ENCODE measurements around the gene DHRS4. TPM values are rescaled to one million over a fixed set of nuclear protein-coding genes. Genes with fewer than 3 reads are reported as not detected.

The DHRS4 gene
- 17.8 and 22.5 TPM in 2 replicates for total RNA-seq

- peak; percentile 74 for DNase-seq (ENCODE audit: low spot score)
- Mint-ChIP-seq H3K4me3 (ENCODE audit: low read depth) (peak within 1 kb of the TSS; percentile 94), H3K9me3 (peaks cover 3% of the 10 kb centered on the region), H3K27ac (peak within 1 kb of the TSS; percentile 78), H3K27me3 (ENCODE audit: low read depth) (no peaks in the 10 kb centered on the region), H3K36me3 (ENCODE audit: low read depth) (peaks cover 7% of the 10 kb centered on the region), H3K4me1 (ENCODE audit: low read depth) (peaks cover 16% of the 10 kb centered on the region)
- intact Hi-C loops (cut with micrococcal nuclease): loop anchor here (2.0 to 10.0 kb wide), 3 partner anchors 61 to 386 kb away; partner anchors contain the start of gene AP1G2
Observed at GRCh38 chr14:23953464-23954278, at the start of gene DHRS4. TSS of gene DHRS4 (plus strand) at chr14:23953770. CDS start at chr14:23953789, 19 bp downstream.

- no peak for DNase-seq (ENCODE audit: low spot score)
- no peaks in the 10 kb centered on the region for H3K9me3 Mint-ChIP-seq
- intact Hi-C loops (cut with micrococcal nuclease): loop anchor here (1.0 to 5.0 kb wide), 3 partner anchors 183 to 323 kb away; no protein-coding TSS in a partner anchor
- H3K4me3 Mint-ChIP-seq (ENCODE audit: low read depth): no peak overlapping the region
- no peak overlapping the region for H3K27ac Mint-ChIP-seq
- no peaks in the 10 kb centered on the region for H3K36me3 Mint-ChIP-seq (ENCODE audit: low read depth)
- peaks cover 7% of the 10 kb centered on the region for H3K4me1 Mint-ChIP-seq (ENCODE audit: low read depth)
- H3K27me3 Mint-ChIP-seq (ENCODE audit: low read depth): no peaks in the 10 kb centered on the region
Observed at GRCh38 chr14:23910101-23910875, 43.3 kb upstream of the DHRS4 start.

GRCh38 chr14:23910876-23911210, 42.7 kb upstream of the DHRS4 start:
- peaks cover 7% of the 10 kb centered on the region for H3K4me1 Mint-ChIP-seq (ENCODE audit: low read depth)
- no peak overlapping the region for H3K4me3 Mint-ChIP-seq (ENCODE audit: low read depth)
- H3K36me3 Mint-ChIP-seq (ENCODE audit: low read depth): no peaks in the 10 kb centered on the region
- no peaks in the 10 kb centered on the region for H3K27me3 Mint-ChIP-seq (ENCODE audit: low read depth)
- no peak overlapping the region for H3K27ac Mint-ChIP-seq
- no peaks in the 10 kb centered on the region for H3K9me3 Mint-ChIP-seq
- no peak for DNase-seq (ENCODE audit: low spot score)
- intact Hi-C loops (cut with micrococcal nuclease): loop anchor here (1.0 to 5.0 kb wide), 3 partner anchors 184 to 324 kb away; no protein-coding TSS in a partner anchor

GRCh38 chr14:23915559-23915958, 38.0 kb upstream of the DHRS4 start:
- Mint-ChIP-seq H3K4me3 (ENCODE audit: low read depth) (no peak overlapping the region), H3K4me1 (ENCODE audit: low read depth) (no peaks in the 10 kb centered on the region), H3K27me3 (ENCODE audit: low read depth) (peaks cover 1% of the 10 kb centered on the region), H3K27ac (no peak overlapping the region), H3K36me3 (ENCODE audit: low read depth) (no peaks in the 10 kb centered on the region), H3K9me3 (no peaks in the 10 kb centered on the region)
- DNase-seq (ENCODE audit: low spot score): no peak
- intact Hi-C loops (cut with micrococcal nuclease): no loop called here

- peaks cover 1% of the 10 kb centered on the region for H3K27me3 Mint-ChIP-seq (ENCODE audit: low read depth)
- H3K36me3 Mint-ChIP-seq (ENCODE audit: low read depth): no peaks in the 10 kb centered on the region
- no peak for DNase-seq (ENCODE audit: low spot score)
- intact Hi-C loops (cut with micrococcal nuclease): no loop called here
- no peaks in the 10 kb centered on the region for H3K4me1 Mint-ChIP-seq (ENCODE audit: low read depth)
- no peak overlapping the region for H3K4me3 Mint-ChIP-seq (ENCODE audit: low read depth)
- H3K27ac Mint-ChIP-seq: no peak overlapping the region
- H3K9me3 Mint-ChIP-seq: no peaks in the 10 kb centered on the region
Observed at GRCh38 chr14:23916004-23916403, 37.6 kb upstream of the DHRS4 start.

GRCh38 chr14:23916446-23916845, 37.1 kb upstream of the DHRS4 start:
- Mint-ChIP-seq H3K9me3 (no peaks in the 10 kb centered on the region), H3K27me3 (ENCODE audit: low read depth) (peaks cover 1% of the 10 kb centered on the region), H3K36me3 (ENCODE audit: low read depth) (no peaks in the 10 kb centered on the region), H3K4me3 (ENCODE audit: low read depth) (no peak overlapping the region), H3K27ac (no peak overlapping the region), H3K4me1 (ENCODE audit: low read depth) (no peaks in the 10 kb centered on the region)
- intact Hi-C loops (cut with micrococcal nuclease): no loop called here
- no peak for DNase-seq (ENCODE audit: low spot score)

GRCh38 chr14:23922545-23922944, 31.0 kb upstream of the DHRS4 start:
- Mint-ChIP-seq H3K27ac (no peak overlapping the region), H3K4me1 (ENCODE audit: low read depth) (no peaks in the 10 kb centered on the region), H3K27me3 (ENCODE audit: low read depth) (peaks cover 4% of the 10 kb centered on the region), H3K36me3 (ENCODE audit: low read depth) (no peaks in the 10 kb centered on the region), H3K4me3 (ENCODE audit: low read depth) (no peak overlapping the region), H3K9me3 (peaks cover 4% of the 10 kb centered on the region)
- intact Hi-C loops (cut with micrococcal nuclease): no loop called here
- DNase-seq (ENCODE audit: low spot score): no peak

GRCh38 chr14:23925523-23926075, 28.0 kb upstream of the DHRS4 start:
- peaks cover 10% of the 10 kb centered on the region for H3K27me3 Mint-ChIP-seq (ENCODE audit: low read depth)
- intact Hi-C loops (cut with micrococcal nuclease): no loop called here
- H3K27ac Mint-ChIP-seq: no peak overlapping the region
- H3K4me3 Mint-ChIP-seq (ENCODE audit: low read depth): no peak overlapping the region
- no peaks in the 10 kb centered on the region for H3K36me3 Mint-ChIP-seq (ENCODE audit: low read depth)
- no peak for DNase-seq (ENCODE audit: low spot score)
- no peaks in the 10 kb centered on the region for H3K4me1 Mint-ChIP-seq (ENCODE audit: low read depth)
- H3K9me3 Mint-ChIP-seq: peaks cover 4% of the 10 kb centered on the region

- no peaks in the 10 kb centered on the region for H3K36me3 Mint-ChIP-seq (ENCODE audit: low read depth)
- peaks cover 10% of the 10 kb centered on the region for H3K27me3 Mint-ChIP-seq (ENCODE audit: low read depth)
- intact Hi-C loops (cut with micrococcal nuclease): no loop called here
- H3K9me3 Mint-ChIP-seq: peaks cover 4% of the 10 kb centered on the region
- no peak overlapping the region for H3K4me3 Mint-ChIP-seq (ENCODE audit: low read depth)
- H3K27ac Mint-ChIP-seq: no peak overlapping the region
- H3K4me1 Mint-ChIP-seq (ENCODE audit: low read depth): no peaks in the 10 kb centered on the region
- DNase-seq (ENCODE audit: low spot score): no peak
Observed at GRCh38 chr14:23926543-23926942, 27.0 kb upstream of the DHRS4 start.

- Mint-ChIP-seq H3K9me3 (no peaks in the 10 kb centered on the region), H3K4me1 (ENCODE audit: low read depth) (no peaks in the 10 kb centered on the region), H3K27ac (no peak overlapping the region), H3K36me3 (ENCODE audit: low read depth) (no peaks in the 10 kb centered on the region), H3K27me3 (ENCODE audit: low read depth) (peaks cover 7% of the 10 kb centered on the region), H3K4me3 (ENCODE audit: low read depth) (no peak overlapping the region)
- intact Hi-C loops (cut with micrococcal nuclease): loop anchor here (1.0 kb wide), 2 partner anchors 202 to 340 kb away; no protein-coding TSS in a partner anchor
- DNase-seq (ENCODE audit: low spot score): no peak
Observed at GRCh38 chr14:23929136-23929535, 24.4 kb upstream of the DHRS4 start.

- Mint-ChIP-seq H3K36me3 (ENCODE audit: low read depth) (no peaks in the 10 kb centered on the region), H3K4me1 (ENCODE audit: low read depth) (no peaks in the 10 kb centered on the region), H3K9me3 (no peaks in the 10 kb centered on the region), H3K27me3 (ENCODE audit: low read depth) (peaks cover 7% of the 10 kb centered on the region), H3K4me3 (ENCODE audit: low read depth) (no peak overlapping the region), H3K27ac (no peak overlapping the region)
- intact Hi-C loops (cut with micrococcal nuclease): loop anchor here (1.0 kb wide), 2 partner anchors 203 to 341 kb away; no protein-coding TSS in a partner anchor
- peak; percentile 63 for DNase-seq (ENCODE audit: low spot score)
Observed at GRCh38 chr14:23929822-23930294, 23.7 kb upstream of the DHRS4 start.

- Mint-ChIP-seq H3K36me3 (ENCODE audit: low read depth) (no peaks in the 10 kb centered on the region), H3K9me3 (no peaks in the 10 kb centered on the region), H3K27ac (no peak overlapping the region), H3K4me1 (ENCODE audit: low read depth) (no peaks in the 10 kb centered on the region), H3K4me3 (ENCODE audit: low read depth) (no peak overlapping the region), H3K27me3 (ENCODE audit: low read depth) (peaks cover 7% of the 10 kb centered on the region)
- intact Hi-C loops (cut with micrococcal nuclease): no loop called here
- DNase-seq (ENCODE audit: low spot score): no peak
Observed at GRCh38 chr14:23930742-23931141, 22.8 kb upstream of the DHRS4 start.

All from activated T-helper 2 cell treated with anti-CD3 and anti-CD28 coated beads, Interferon-gamma antibody, Interleukin-2, Interleukin-4, amounts not matched to agents 10 μg/mL and 5 μg/mL and 100 μg/mL, durations not matched to agents 14 hours and 24 hours and 36 hours (primary cell).